HUES48 (cell line): ENCODE data around the gene CTBP2.

Experiments used
- H3K27ac ChIP-seq: one replicate; pipeline ENCODE4 v1.7.0; 2013; ENCODE audit warnings: low read depth, low read length, inconsistent platforms
- H3K27me3 ChIP-seq: 2 replicates; pipeline ENCODE4 v1.6.1; 2013; ENCODE audit warnings: mild to moderate bottlenecking, low read length; ENCODE audit not compliant: control insufficient read depth, insufficient read depth
- H3K36me3 ChIP-seq: 2 replicates; pipeline ENCODE4 v1.6.1; 2013; ENCODE audit warnings: low read length; ENCODE audit not compliant: control insufficient read depth, insufficient read depth
- H3K4me1 ChIP-seq: 2 replicates; pipeline ENCODE4 v1.6.1; 2013; ENCODE audit warnings: mild to moderate bottlenecking, low read length; ENCODE audit not compliant: control insufficient read depth, insufficient read depth
- H3K4me3 ChIP-seq: 2 replicates; pipeline ENCODE4 v1.5.1; 2013; ENCODE audit warnings: mild to moderate bottlenecking, low read depth, low read length
- H3K9ac ChIP-seq: 2 replicates; pipeline ENCODE4 v1.6.1; 2013; ENCODE audit warnings: mild to moderate bottlenecking, low read depth, low read length, moderate library complexity
- H3K9me3 ChIP-seq: 2 replicates; pipeline ENCODE4 v1.6.1; 2013; ENCODE audit warnings: low read length; ENCODE audit not compliant: control insufficient read depth, insufficient read depth

The CTBP2 gene

GRCh38 chr10:124962421-124962820 is 197.9 kb downstream of the CTBP2 start:
- H3K4me1 ChIP-seq = peaks cover 13% of the 10 kb centered on the region; the same call in 1 of the 2 replicates
- peaks cover 17% of the 10 kb centered on the region for H3K36me3 ChIP-seq
- H3K27ac ChIP-seq = no peak overlapping the region
- no peaks in the 10 kb centered on the region for H3K27me3 ChIP-seq
- no peaks in the 10 kb centered on the region for H3K9me3 ChIP-seq
- no peak overlapping the region for H3K9ac ChIP-seq
- no peak overlapping the region for H3K4me3 ChIP-seq

DNA sequence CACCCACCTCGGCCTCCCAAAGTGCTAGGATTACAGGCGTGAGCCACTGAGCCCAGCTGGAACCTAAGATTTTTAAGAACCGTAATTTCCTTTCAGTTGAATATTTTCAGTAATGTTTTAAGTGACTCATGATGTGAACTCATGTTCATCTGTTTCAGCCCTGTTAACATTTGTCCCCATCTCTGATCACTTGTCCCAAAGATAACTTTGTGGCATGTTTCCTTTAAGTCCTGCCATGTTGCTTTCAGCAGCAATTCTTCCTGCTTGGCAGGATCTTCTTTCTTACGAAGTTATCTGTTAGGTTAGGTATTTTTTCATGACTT is 199.2 kb downstream of the CTBP2 start:
- Histone ChIP-seq H3K27me3 (no peaks in the 10 kb centered on the region), H3K9me3 (no peaks in the 10 kb centered on the region), H3K36me3 (peaks cover 4% of the 10 kb centered on the region), H3K27ac (no peak overlapping the region), H3K4me3 (no peak overlapping the region), H3K9ac (no peak overlapping the region), H3K4me1 (peaks cover 13% of the 10 kb centered on the region; the same call in 1 of the 2 replicates)

DNA sequence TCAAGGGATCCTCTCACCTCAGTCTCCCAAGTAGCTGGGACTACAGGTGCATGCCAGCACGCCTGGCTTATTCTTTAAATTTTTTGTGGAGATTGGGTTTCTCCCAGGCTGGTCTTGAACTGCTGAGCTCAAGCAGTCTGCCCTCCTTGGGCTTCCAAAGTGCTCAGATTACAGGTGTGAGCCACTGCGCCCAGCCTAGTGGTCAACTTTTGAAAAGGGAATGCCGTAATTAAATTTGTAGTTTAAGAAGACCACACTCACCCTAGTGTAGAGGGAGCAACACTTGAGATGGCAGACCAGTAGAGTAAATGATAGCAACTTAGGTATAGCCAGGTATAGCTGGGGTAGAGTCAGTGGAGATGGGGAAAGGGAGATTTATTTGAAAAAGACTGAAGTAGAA is 200.8 kb downstream of the CTBP2 start:
- Histone ChIP-seq H3K27ac (no peak overlapping the region), H3K27me3 (no peaks in the 10 kb centered on the region), H3K36me3 (no peaks in the 10 kb centered on the region; the same call in 1 of the 2 replicates), H3K9ac (no peak overlapping the region), H3K9me3 (no peaks in the 10 kb centered on the region), H3K4me1 (peaks cover 13% of the 10 kb centered on the region; the same call in 1 of the 2 replicates), H3K4me3 (no peak overlapping the region)

GRCh38 chr10:124957404-124957947 is 202.9 kb downstream of the CTBP2 start:
- Histone ChIP-seq H3K27ac (no peak overlapping the region), H3K4me3 (no peak overlapping the region), H3K4me1 (peaks cover 13% of the 10 kb centered on the region; the same call in 1 of the 2 replicates), H3K36me3 (no peaks in the 10 kb centered on the region), H3K9ac (no peak overlapping the region), H3K9me3 (no peaks in the 10 kb centered on the region), H3K27me3 (no peaks in the 10 kb centered on the region)

DNA sequence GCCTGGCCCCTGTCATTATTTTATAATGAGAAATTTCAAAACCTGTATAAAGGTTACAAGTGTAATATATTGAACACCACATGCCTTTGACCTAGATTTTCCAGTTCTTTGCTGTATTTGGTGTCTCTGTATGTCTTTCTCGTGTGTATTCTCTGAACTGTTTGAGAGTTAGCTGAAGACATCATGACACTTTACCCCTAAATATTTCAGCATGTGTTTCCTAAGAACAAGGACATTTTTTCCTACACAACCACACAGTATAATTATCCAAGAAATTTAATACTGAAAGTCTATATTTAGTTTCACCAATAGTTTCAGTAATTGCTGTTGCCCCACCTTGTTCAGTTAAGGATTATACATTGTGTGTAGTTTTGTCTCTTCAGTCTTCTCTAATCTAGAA is 203.6 kb downstream of the CTBP2 start:
- Histone ChIP-seq H3K4me3 (no peak overlapping the region), H3K27me3 (no peaks in the 10 kb centered on the region), H3K9me3 (no peaks in the 10 kb centered on the region), H3K36me3 (no peaks in the 10 kb centered on the region), H3K4me1 (peaks cover 18% of the 10 kb centered on the region; the same call in 1 of the 2 replicates), H3K27ac (no peak overlapping the region), H3K9ac (no peak overlapping the region)

DNA sequence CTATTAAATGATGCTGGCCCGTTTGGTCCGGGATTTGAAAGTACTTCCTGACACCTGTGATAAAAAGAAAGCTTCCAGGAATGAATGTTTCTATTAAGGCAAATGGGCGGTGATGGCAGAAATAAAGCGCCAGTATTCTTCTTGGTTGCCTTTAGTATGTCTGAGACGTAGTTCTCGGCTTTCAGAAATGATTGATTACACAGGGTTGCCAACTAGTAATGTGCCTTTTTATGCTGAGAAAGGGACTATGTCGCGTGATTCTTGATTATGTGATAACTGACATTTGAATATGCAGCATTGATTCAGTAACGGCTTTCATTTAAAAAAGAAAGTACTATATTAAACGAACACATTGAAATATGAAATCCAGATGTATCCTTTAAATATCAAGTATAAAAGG is 204.5 kb downstream of the CTBP2 start:
- H3K4me1 ChIP-seq = peaks cover 18% of the 10 kb centered on the region; the same call in 1 of the 2 replicates
- no peak overlapping the region for H3K9ac ChIP-seq
- no peak overlapping the region for H3K27ac ChIP-seq
- H3K9me3 ChIP-seq = no peaks in the 10 kb centered on the region
- no peaks in the 10 kb centered on the region for H3K27me3 ChIP-seq
- no peaks in the 10 kb centered on the region for H3K36me3 ChIP-seq
- H3K4me3 ChIP-seq = no peak overlapping the region

GRCh38 chr10:124955243-124955642 is 205.1 kb downstream of the CTBP2 start:
- no peak overlapping the region for H3K27ac ChIP-seq
- 0 out of 2 replicates have a peak, but pooled peaks cover 3% of the 10 kb centered on the region for H3K36me3 ChIP-seq
- no peak overlapping the region for H3K4me3 ChIP-seq
- peaks cover 18% of the 10 kb centered on the region; the same call in 1 of the 2 replicates for H3K4me1 ChIP-seq
- H3K9me3 ChIP-seq = no peaks in the 10 kb centered on the region
- no peaks in the 10 kb centered on the region for H3K27me3 ChIP-seq
- no peak overlapping the region for H3K9ac ChIP-seq

DNA sequence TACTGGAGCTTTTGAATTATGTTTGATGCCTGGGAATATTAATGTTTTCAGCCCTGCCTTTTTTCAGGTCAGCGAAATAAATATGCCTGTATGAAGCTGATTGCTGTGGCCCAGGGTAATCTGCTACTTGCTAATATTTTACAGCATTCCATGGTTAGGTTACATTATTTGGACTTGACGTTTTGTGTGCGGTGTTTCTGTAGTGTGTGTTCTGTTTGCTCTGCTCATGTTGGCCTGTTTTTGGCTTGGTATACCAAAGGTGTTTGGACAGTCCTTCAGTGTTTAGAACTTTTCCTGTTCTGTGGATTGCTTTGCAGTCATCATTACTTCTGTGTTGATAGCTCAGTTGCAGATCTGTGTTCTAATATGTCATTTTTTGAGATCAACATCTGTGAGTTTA is 206.9 kb downstream of the CTBP2 start:
- no peaks in the 10 kb centered on the region for H3K9me3 ChIP-seq
- peaks cover 6% of the 10 kb centered on the region; the same call in 1 of the 2 replicates for H3K36me3 ChIP-seq
- H3K4me3 ChIP-seq = no peak overlapping the region
- H3K4me1 ChIP-seq = peaks cover 5% of the 10 kb centered on the region; the same call in 1 of the 2 replicates
- H3K27ac ChIP-seq = no peak overlapping the region
- no peak overlapping the region for H3K9ac ChIP-seq
- no peaks in the 10 kb centered on the region for H3K27me3 ChIP-seq

GRCh38 chr10:124952123-124952522 is 208.2 kb downstream of the CTBP2 start:
- H3K27ac ChIP-seq = no peak overlapping the region
- H3K4me1 ChIP-seq = peaks cover 5% of the 10 kb centered on the region; the same call in 1 of the 2 replicates
- no peak overlapping the region for H3K4me3 ChIP-seq
- H3K9me3 ChIP-seq = no peaks in the 10 kb centered on the region
- H3K36me3 ChIP-seq = peaks cover 10% of the 10 kb centered on the region; the same call in 1 of the 2 replicates
- no peak overlapping the region for H3K9ac ChIP-seq
- no peaks in the 10 kb centered on the region for H3K27me3 ChIP-seq

DNA sequence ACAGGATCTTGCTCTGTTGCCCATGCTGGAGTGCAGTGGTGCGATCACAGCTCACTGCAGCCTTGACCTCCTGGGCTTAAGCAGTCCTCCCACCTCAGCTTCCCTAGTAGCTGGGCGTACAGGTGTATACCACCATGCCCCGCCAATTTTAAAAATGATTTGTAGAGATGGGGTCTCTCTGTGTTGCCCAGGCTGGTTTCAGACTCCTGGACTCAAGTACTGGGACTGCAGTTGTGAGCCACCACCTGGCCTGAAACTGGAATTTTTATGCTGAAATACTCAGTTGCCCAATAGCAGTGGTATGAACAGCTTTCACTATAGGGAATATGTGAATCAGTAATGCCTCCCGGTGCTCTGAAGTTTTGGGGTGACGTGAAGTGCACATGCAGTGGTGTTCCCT is 210.8 kb downstream of the CTBP2 start:
- peaks cover 10% of the 10 kb centered on the region; the same call in 1 of the 2 replicates for H3K36me3 ChIP-seq
- H3K9ac ChIP-seq = no peak overlapping the region
- no peak overlapping the region for H3K27ac ChIP-seq
- H3K27me3 ChIP-seq = no peaks in the 10 kb centered on the region
- H3K9me3 ChIP-seq = no peaks in the 10 kb centered on the region
- H3K4me3 ChIP-seq = no peak overlapping the region
- H3K4me1 ChIP-seq = peaks cover 26% of the 10 kb centered on the region

GRCh38 chr10:124946945-124947344 is 213.4 kb downstream of the CTBP2 start:
- Histone ChIP-seq H3K4me3 (no peak overlapping the region), H3K9me3 (no peaks in the 10 kb centered on the region), H3K4me1 (peaks cover 46% of the 10 kb centered on the region), H3K36me3 (peaks cover 23% of the 10 kb centered on the region), H3K27ac (no peak overlapping the region), H3K27me3 (no peaks in the 10 kb centered on the region), H3K9ac (no peak overlapping the region)
